Esophagus squamous epithelium (tissue), 4 donors: ENCODE measurements around the gene TSPEAR.

Experiments used
- CTCF ChIP-seq, 6 experiments: fragments of 450-650 bp in 4 of 6; fragments of 200-600 bp in 2 of 6; sonication (generic) in 2 of 6; IDR thresholded peaks; one replicate each; pipeline ENCODE4 v1.5.1; 2016 to 2019; ENCODE audit warnings: antibody characterized with exemption in 6 of 6, mild to moderate bottlenecking in 4 of 6, moderate library complexity in 4 of 6
- POLR2A ChIP-seq, 4 donors: fragments of 450-650 bp; IDR thresholded peaks; one replicate each; pipeline ENCODE4 v1.6.1; 2017; ENCODE audit warnings: antibody characterized with exemption in 4 of 4, mild to moderate bottlenecking in 4 of 4, moderate library complexity in 3 of 4

GRCh38 chr21:44677881-44678280, 33.5 kb downstream of the TSPEAR start:
- TF ChIP-seq CTCF (IDR thresholded peaks at IDR 0.05) (no peak), POLR2A (IDR thresholded peaks at IDR 0.05) (no peak)
